CD14-positive monocyte (primary cell): ENCODE measurements around the gene PLA2G4B. TPM values are rescaled to one million over a fixed set of nuclear protein-coding genes. Genes with fewer than 3 reads are reported as not detected.

ENCODE experiments used
- DNase-seq, 3 donors: peaks; one replicate each; pipeline ENCODE4 v3.0.0-alpha.2; 2011 to 2022
- H2AFZ ChIP-seq: 2 replicates; pipeline ENCODE4 v1.6.0; 2012; ENCODE audit warnings: mild to moderate bottlenecking, low read depth, low read length, inconsistent platforms; ENCODE audit not compliant: insufficient read depth, poor library complexity, severe bottlenecking
- H3K27ac ChIP-seq, 2 donors: 1 replicate in 1 of 2; 2 replicates in 1 of 2; pipeline ENCODE4 v1.5.1; 2012 to 2013; ENCODE audit warnings: low read length in 2 of 2, control low read depth in 1 of 2, inconsistent platforms in 1 of 2, low read depth in 1 of 2, mild to moderate bottlenecking in 1 of 2
- H3K27me3 ChIP-seq, 2 donors: one replicate each; pipeline versions ENCODE4 v1.6.0 to v1.6.1; 2011 to 2013; ENCODE audit warnings: low read length in 2 of 2; ENCODE audit not compliant: control insufficient read depth in 2 of 2, insufficient read depth in 2 of 2
- H3K36me3 ChIP-seq, 2 donors: replicated peaks in 1 of 2; 1 replicate in 1 of 2; 2 replicates in 1 of 2; pipeline versions ENCODE4 v1.5.1 to v1.6.1; 2012 to 2013; ENCODE audit warnings: low read length in 2 of 2, control low read depth in 1 of 2, inconsistent platforms in 1 of 2, mild to moderate bottlenecking in 1 of 2; ENCODE audit not compliant: insufficient read depth in 2 of 2, control insufficient read depth in 1 of 2
- H3K4me1 ChIP-seq, 2 donors: 1 replicate in 1 of 2; 2 replicates in 1 of 2; pipeline versions ENCODE4 v1.5.1 to v1.6.1; 2012 to 2013; ENCODE audit warnings: low read length in 2 of 2, control low read depth in 1 of 2, inconsistent platforms in 1 of 2, mild to moderate bottlenecking in 1 of 2, moderate library complexity in 1 of 2; ENCODE audit not compliant: insufficient read depth in 2 of 2, control insufficient read depth in 1 of 2
- H3K4me2 ChIP-seq: replicated peaks from 2 replicates; pipeline ENCODE3; 2012; ENCODE audit warnings: low read length, moderate library complexity, mild to moderate bottlenecking; ENCODE audit not compliant: poor library complexity, severe bottlenecking; ENCODE audit errors: extremely low read depth
- H3K4me3 ChIP-seq, 3 experiments: fragments of 200-600 bp in 1 of 3; sonication (generic) in 1 of 3; replicated peaks in 1 of 3; 1 replicate in 2 of 3; 2 replicates in 1 of 3; pipeline ENCODE4 v1.5.1; 2011 to 2013; ENCODE audit warnings: low read length in 3 of 3, mild to moderate bottlenecking in 3 of 3, control low read depth in 2 of 3, low read depth in 2 of 3, inconsistent platforms in 1 of 3, moderate library complexity in 1 of 3
- H3K79me2 ChIP-seq: 2 replicates; pipeline ENCODE4 v1.6.0; 2012; ENCODE audit warnings: mild to moderate bottlenecking, control low read depth, inconsistent platforms, low read length, moderate library complexity; ENCODE audit not compliant: insufficient read depth
- H3K9ac ChIP-seq: 2 replicates; pipeline ENCODE4 v1.6.0; 2017; ENCODE audit warnings: low read length, mild to moderate bottlenecking; ENCODE audit not compliant: insufficient read depth, poor library complexity, severe bottlenecking
- H3K9me3 ChIP-seq, 2 donors: replicated peaks in 1 of 2; 1 replicate in 1 of 2; 2 replicates in 1 of 2; pipeline versions ENCODE4 v1.5.1 to v1.6.1; 2012 to 2013; ENCODE audit warnings: low read length in 2 of 2, control low read depth in 1 of 2; ENCODE audit not compliant: control insufficient read depth in 1 of 2, insufficient read depth in 1 of 2
- H4K20me1 ChIP-seq: 2 replicates; pipeline ENCODE4 v1.6.0; 2012; ENCODE audit warnings: mild to moderate bottlenecking, low read length, control low read depth, moderate library complexity; ENCODE audit not compliant: insufficient read depth
- H3K27ac Mint-ChIP-seq, 7 donors: one replicate each; pipeline ENCODE4 v1.8.0; 2020; ENCODE audit warnings: mild to moderate bottlenecking in 7 of 7, mixed read lengths in 7 of 7, moderate library complexity in 6 of 7, inconsistent platforms in 2 of 7
- H3K27me3 Mint-ChIP-seq, 3 donors: one replicate each; pipeline ENCODE4 v1.8.0; 2021 to 2022; ENCODE audit warnings: low read depth in 3 of 3, mild to moderate bottlenecking in 3 of 3, mixed read lengths in 3 of 3, moderate library complexity in 3 of 3, inconsistent platforms in 1 of 3
- H3K36me3 Mint-ChIP-seq, 2 donors: one replicate each; pipeline ENCODE4 v1.8.0; 2020; ENCODE audit warnings: mixed read lengths in 2 of 2, inconsistent platforms in 1 of 2, mild to moderate bottlenecking in 1 of 2
- H3K4me1 Mint-ChIP-seq: one replicate; pipeline ENCODE4 v1.8.0; 2020; ENCODE audit warnings: mild to moderate bottlenecking, mixed read lengths
- H3K4me3 Mint-ChIP-seq, 2 donors: one replicate each; pipeline ENCODE4 v1.8.0; 2020; ENCODE audit warnings: mild to moderate bottlenecking in 2 of 2, mixed read lengths in 2 of 2, moderate library complexity in 1 of 2
- H3K9me3 Mint-ChIP-seq, 7 donors: one replicate each; pipeline ENCODE4 v1.8.0; 2020 to 2022; ENCODE audit warnings: mixed read lengths in 7 of 7, mild to moderate bottlenecking in 6 of 7, moderate library complexity in 6 of 7, inconsistent platforms in 2 of 7
- WGBS: methylation state at CpG from one replicate; pipeline ENCODE4 v1.1.5; 2013; ENCODE audit warnings: missing lambda C conversion rate; ENCODE audit not compliant: insufficient coverage; 5-methylcytosine and 5-hydroxymethylcytosine counted together
- intact Hi-C, 2 donors: fragments of 100-400 bp; cut with micrococcal nuclease; formaldehyde crosslinking; loops; one replicate each; pipeline versions ENCODE4 v1.15.0 to v1.15.1; 2023
- polyA plus RNA-seq, 3 donors: library from polyadenylated mRNA; depleted of rRNA in 1 of 3; unstranded in 2 of 3; stranded (reverse) in 1 of 3; fragments of 300-500 nt in 2 of 3; fragments of >200 nt in 1 of 3; fragmentation: Illumina TruSeq in 2 of 3; gene quantifications; 1 replicate in 2 of 3; 2 replicates in 1 of 3; pipeline ENCODE4 v1.2.3, GENCODE V29; 2012 to 2021
- TF ChIP-seq, protein P1 (sequence below): fragments of 200-600 bp; IDR thresholded peaks from one replicate; pipeline ENCODE4 v1.8.0; 2022; ENCODE audit warnings: antibody characterized with exemption, mild to moderate bottlenecking

PLA2G4B gene
- polyA plus RNA-seq, 3 donors: 0.31 to 32.1 (median 1.6) TPM

- Histone ChIP-seq H4K20me1 (peaks cover 5% of the 10 kb centered on the region), H3K4me1 (peaks cover 17 to 19% of the 10 kb centered on the region in 2 donors), H3K36me3 (peaks cover 31 to 51% of the 10 kb centered on the region in 2 donors), H2AFZ (no peak overlapping the region), H3K27ac (no peak overlapping the region), H3K79me2 (peaks cover 19% of the 10 kb centered on the region), H3K9me3 (no peaks in the 10 kb centered on the region), H3K27me3 (peaks cover 0 to 3% of the 10 kb centered on the region in 2 donors), H3K9ac (no peak overlapping the region), H3K4me2 (no peak overlapping the region), H3K4me3 (no peak overlapping the region)
- intact Hi-C loops: loop anchor here in 1 of 2 donors (10.0 kb wide), 1 partner anchor 79 kb away; no protein-coding TSS in a partner anchor
- H3K27ac Mint-ChIP-seq: peak overlapping the region in 1 of 7 donors; percentile 32
- peaks cover 44 to 57% of the 10 kb centered on the region in 2 donors for H3K36me3 Mint-ChIP-seq
- H3K27me3 Mint-ChIP-seq: peaks cover 7 to 17% (median 9%) of the 10 kb centered on the region in 3 donors
- TF ChIP-seq, protein P1, sequence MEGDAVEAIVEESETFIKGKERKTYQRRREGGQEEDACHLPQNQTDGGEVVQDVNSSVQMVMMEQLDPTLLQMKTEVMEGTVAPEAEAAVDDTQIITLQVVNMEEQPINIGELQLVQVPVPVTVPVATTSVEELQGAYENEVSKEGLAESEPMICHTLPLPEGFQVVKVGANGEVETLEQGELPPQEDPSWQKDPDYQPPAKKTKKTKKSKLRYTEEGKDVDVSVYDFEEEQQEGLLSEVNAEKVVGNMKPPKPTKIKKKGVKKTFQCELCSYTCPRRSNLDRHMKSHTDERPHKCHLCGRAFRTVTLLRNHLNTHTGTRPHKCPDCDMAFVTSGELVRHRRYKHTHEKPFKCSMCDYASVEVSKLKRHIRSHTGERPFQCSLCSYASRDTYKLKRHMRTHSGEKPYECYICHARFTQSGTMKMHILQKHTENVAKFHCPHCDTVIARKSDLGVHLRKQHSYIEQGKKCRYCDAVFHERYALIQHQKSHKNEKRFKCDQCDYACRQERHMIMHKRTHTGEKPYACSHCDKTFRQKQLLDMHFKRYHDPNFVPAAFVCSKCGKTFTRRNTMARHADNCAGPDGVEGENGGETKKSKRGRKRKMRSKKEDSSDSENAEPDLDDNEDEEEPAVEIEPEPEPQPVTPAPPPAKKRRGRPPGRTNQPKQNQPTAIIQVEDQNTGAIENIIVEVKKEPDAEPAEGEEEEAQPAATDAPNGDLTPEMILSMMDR: no peak
- WGBS: 100% methylated on average over 3 of the region's 13 CpGs
- H3K4me3 Mint-ChIP-seq: peak overlapping the region in 1 of 2 donors; percentile 47
- peaks cover 13% of the 10 kb centered on the region for H3K4me1 Mint-ChIP-seq
- no peaks in the 10 kb centered on the region for H3K9me3 Mint-ChIP-seq
- DNase-seq: no peak
Observed at GRCh38 chr15:41825572-41826535, 12.8 kb upstream of the PLA2G4B start.

- Histone ChIP-seq H3K27me3 (peaks cover 0 to 3% of the 10 kb centered on the region in 2 donors), H2AFZ (peak overlapping the region; percentile 95), H3K4me3 (peak overlapping the region; percentile 42 to 94 (median 44)), H3K4me1 (peaks cover 17 to 19% of the 10 kb centered on the region in 2 donors), H3K27ac (no peak overlapping the region), H3K9me3 (no peaks in the 10 kb centered on the region), H3K9ac (peak overlapping the region; percentile 81), H3K4me2 (peak overlapping the region; percentile 89), H3K79me2 (peaks cover 19% of the 10 kb centered on the region), H4K20me1 (peaks cover 14% of the 10 kb centered on the region), H3K36me3 (peaks cover 30 to 48% of the 10 kb centered on the region in 2 donors)
- H3K4me3 Mint-ChIP-seq: peak overlapping the region; percentile 95 to 98
- TF ChIP-seq, protein P1: no peak
- peaks cover 49 to 57% of the 10 kb centered on the region in 2 donors for H3K36me3 Mint-ChIP-seq
- no peak for DNase-seq
- H3K27me3 Mint-ChIP-seq: peaks cover 7 to 17% (median 9%) of the 10 kb centered on the region in 3 donors
- peaks cover 22% of the 10 kb centered on the region for H3K4me1 Mint-ChIP-seq
- H3K27ac Mint-ChIP-seq: peak overlapping the region in 3 of 7 donors; percentile 52 to 90 (median 79)
- H3K9me3 Mint-ChIP-seq: no peaks in the 10 kb centered on the region
- intact Hi-C loops: loop anchor here in 1 of 2 donors (10.0 kb wide), 1 partner anchor 77 kb away; no protein-coding TSS in a partner anchor
- 3% methylated on average over 25 of the region's 37 CpGs for WGBS
Observed at GRCh38 chr15:41827290-41827879, 11.3 kb upstream of the PLA2G4B start.
